ENCODE measurements around the gene CD300LB. TPM values are rescaled to one million over a fixed set of nuclear protein-coding genes. Genes with fewer than 3 reads are reported as not detected.
"Not testable (repeated sequence)": the region's sequence is repeated elsewhere in the genome, so short reads cannot be mapped to it uniquely, and the experiment has no call there.

The CD300LB gene
- total RNA-seq, 1 experiment from 2014 or later: not detected

- DNase-seq (ENCODE audit: low read depth): no peak
Observed at GRCh38 chr17:74525781-74526288, 5.4 kb downstream of the CD300LB start.

- no peak for DNase-seq (ENCODE audit: low read depth)
Observed at GRCh38 chr17:74525465-74525725, 5.9 kb downstream of the CD300LB start.

- no peak for DNase-seq (ENCODE audit: low read depth)
Observed at GRCh38 chr17:74524653-74525464, 6.4 kb downstream of the CD300LB start.

GRCh38 chr17:74523308-74523707, 8.0 kb downstream of the CD300LB start:
- DNase-seq (ENCODE audit: low read depth): no peak

GRCh38 chr17:74522381-74523105, 8.7 kb downstream of the CD300LB start:
- DNase-seq (ENCODE audit: low read depth): no peak

- no peak for DNase-seq (ENCODE audit: low read depth)
Observed at GRCh38 chr17:74521701-74522201, 9.5 kb downstream of the CD300LB start.

GRCh38 chr17:74520790-74521480, 10.3 kb downstream of the CD300LB start:
- DNase-seq (ENCODE audit: low read depth): peak; percentile 65

GRCh38 chr17:74520016-74520434, 11.2 kb downstream of the CD300LB start:
- DNase-seq (ENCODE audit: low read depth): no peak

- DNase-seq (ENCODE audit: low read depth): not testable (repeated sequence)
Observed at GRCh38 chr17:74518413-74518981, 12.8 kb downstream of the CD300LB start.

- DNase-seq (ENCODE audit: low read depth): no peak
Observed at GRCh38 chr17:74516561-74517328, 14.5 kb downstream of the CD300LB start.

GRCh38 chr17:74515941-74516340, 15.3 kb downstream of the CD300LB start:
- DNase-seq (ENCODE audit: low read depth): no peak

- no peak for DNase-seq (ENCODE audit: low read depth)
Observed at GRCh38 chr17:74514632-74515334, 16.5 kb downstream of the CD300LB start.

- DNase-seq (ENCODE audit: low read depth): peak; percentile 65
Observed at GRCh38 chr17:74513987-74514631, 17.2 kb downstream of the CD300LB start.

- peak; percentile 85 for DNase-seq (ENCODE audit: low read depth)
Observed at GRCh38 chr17:74512624-74513091, 18.6 kb downstream of the CD300LB start.

GRCh38 chr17:74512036-74512435, 19.2 kb downstream of the CD300LB start:
- DNase-seq (ENCODE audit: low read depth): peak; percentile 82

- no peak for DNase-seq (ENCODE audit: low read depth)
Observed at GRCh38 chr17:74508156-74508555, 23.1 kb downstream of the CD300LB start.

- peak; percentile 24 for DNase-seq (ENCODE audit: low read depth)
Observed at GRCh38 chr17:74503949-74504348, 27.3 kb downstream of the CD300LB start.

GRCh38 chr17:74502861-74503260, 28.4 kb downstream of the CD300LB start:
- peak; percentile 29 for DNase-seq (ENCODE audit: low read depth)

- DNase-seq (ENCODE audit: low read depth): no peak
Observed at GRCh38 chr17:74499992-74500391, 31.3 kb downstream of the CD300LB start.

GRCh38 chr17:74497471-74497870, 33.8 kb downstream of the CD300LB start:
- no peak for DNase-seq (ENCODE audit: low read depth)

Data from RPMI7951 (cell line).